ENCODE results near the gene CREB3L2.
"Not testable (repeated sequence)": the region's sequence is repeated elsewhere in the genome, so short reads cannot be mapped to it uniquely, and the experiment has no call there.

CREB3L2 gene

GRCh38 chr7:138027100-138027499 lies 25.2 kb upstream of the CREB3L2 start:
- DNase-seq (ENCODE audit: insufficient read length) (no peak), FAIRE-seq (no peak)
- TF ChIP-seq POLR2A (IDR thresholded peaks at IDR 0.05; ENCODE audit: low read depth, low read length), result no peak
- TF ChIP-seq TAF1 (IDR thresholded peaks at IDR 0.05; ENCODE audit: borderline replicate concordance, low read depth, low read length), result no peak
- no peak for TF ChIP-seq POLR2AphosphoS5 (IDR thresholded peaks at IDR 0.05; ENCODE audit: low read depth, low read length)

DNA sequence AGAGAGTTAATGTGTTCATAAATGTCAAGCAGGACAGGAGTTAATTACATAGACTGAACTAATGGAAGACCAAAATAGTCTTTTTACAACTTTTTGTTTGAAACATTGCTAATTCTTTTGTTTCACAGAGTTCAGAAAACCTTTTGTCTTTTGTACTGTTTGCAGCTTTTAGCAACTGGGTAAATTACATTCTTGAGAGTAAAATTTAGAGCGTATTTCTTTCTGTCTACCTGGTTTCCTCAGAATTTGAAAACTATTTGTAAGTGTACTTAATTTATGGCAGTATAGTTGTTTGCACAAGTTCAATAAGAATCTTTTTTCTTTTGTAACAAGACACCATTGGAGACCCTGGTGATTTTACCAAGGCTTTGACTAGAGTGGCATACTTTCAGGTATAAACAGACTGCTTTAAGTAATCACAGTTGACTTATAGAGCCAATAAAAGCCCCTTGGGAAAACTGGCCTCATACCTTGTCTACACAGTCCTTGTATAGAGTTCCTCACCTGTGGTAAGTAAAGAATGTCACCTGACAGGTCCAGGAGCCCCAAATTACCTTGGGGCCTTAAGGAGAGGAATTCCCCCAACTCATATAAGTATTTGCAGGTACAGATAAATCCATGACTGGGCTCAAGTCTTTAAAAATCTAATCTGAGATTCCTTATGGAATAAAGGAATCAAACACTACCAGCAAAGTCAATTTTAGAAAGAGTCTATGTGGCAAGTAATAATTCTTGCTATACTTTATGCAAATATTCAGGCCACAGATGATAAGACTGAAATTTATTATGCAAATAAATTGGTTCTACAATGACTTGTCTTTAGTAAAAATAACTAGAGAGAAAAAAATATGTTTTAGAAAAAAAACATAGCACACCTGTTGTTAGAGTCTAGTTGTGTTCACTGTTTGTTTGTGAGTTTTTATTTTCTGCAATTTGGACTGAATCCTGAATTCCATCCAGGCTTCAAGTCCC lies 23.6 kb upstream of the CREB3L2 start:
- TF ChIP-seq POLR2A (IDR thresholded peaks at IDR 0.05; ENCODE audit: low read depth, low read length) (no peak), TAF1 (IDR thresholded peaks at IDR 0.05; ENCODE audit: borderline replicate concordance, low read depth, low read length) (no peak), POLR2AphosphoS5 (IDR thresholded peaks at IDR 0.05; ENCODE audit: low read depth, low read length) (no peak)
- FAIRE-seq (peak; percentile 69), DNase-seq (ENCODE audit: insufficient read length) (no peak)

DNA sequence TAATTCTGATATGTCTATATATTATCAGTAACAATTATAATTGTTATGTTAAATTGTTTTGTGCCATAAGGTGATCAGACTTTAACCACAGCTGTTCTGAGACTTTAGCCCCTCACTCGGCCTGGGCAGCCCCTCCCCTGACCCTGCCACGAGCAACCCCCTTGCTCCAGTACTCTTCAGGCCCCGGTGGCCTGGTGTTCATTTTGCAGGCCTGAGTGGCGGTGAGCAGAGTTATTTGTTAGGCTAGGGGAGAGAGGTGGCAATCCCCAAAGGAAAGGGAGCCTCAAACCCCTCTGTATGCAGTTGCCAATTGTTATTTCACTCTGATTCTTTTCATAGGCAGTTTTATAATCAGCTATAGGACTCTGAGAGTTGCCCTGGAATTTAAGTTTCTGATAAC lies 22.9 kb upstream of the CREB3L2 start:
- FAIRE-seq (no peak), DNase-seq (ENCODE audit: insufficient read length) (no peak)
- TF ChIP-seq POLR2AphosphoS5 (IDR thresholded peaks at IDR 0.05; ENCODE audit: low read depth, low read length) (no peak), TAF1 (IDR thresholded peaks at IDR 0.05; ENCODE audit: borderline replicate concordance, low read depth, low read length) (no peak), POLR2A (IDR thresholded peaks at IDR 0.05; ENCODE audit: low read depth, low read length) (no peak)

- FAIRE-seq (no peak), DNase-seq (ENCODE audit: insufficient read length) (no peak)
- no peak for TF ChIP-seq POLR2AphosphoS5 (IDR thresholded peaks at IDR 0.05; ENCODE audit: low read depth, low read length)
Observed at GRCh38 chr7:138024343-138024691, 22.4 kb upstream of the CREB3L2 start.

DNA sequence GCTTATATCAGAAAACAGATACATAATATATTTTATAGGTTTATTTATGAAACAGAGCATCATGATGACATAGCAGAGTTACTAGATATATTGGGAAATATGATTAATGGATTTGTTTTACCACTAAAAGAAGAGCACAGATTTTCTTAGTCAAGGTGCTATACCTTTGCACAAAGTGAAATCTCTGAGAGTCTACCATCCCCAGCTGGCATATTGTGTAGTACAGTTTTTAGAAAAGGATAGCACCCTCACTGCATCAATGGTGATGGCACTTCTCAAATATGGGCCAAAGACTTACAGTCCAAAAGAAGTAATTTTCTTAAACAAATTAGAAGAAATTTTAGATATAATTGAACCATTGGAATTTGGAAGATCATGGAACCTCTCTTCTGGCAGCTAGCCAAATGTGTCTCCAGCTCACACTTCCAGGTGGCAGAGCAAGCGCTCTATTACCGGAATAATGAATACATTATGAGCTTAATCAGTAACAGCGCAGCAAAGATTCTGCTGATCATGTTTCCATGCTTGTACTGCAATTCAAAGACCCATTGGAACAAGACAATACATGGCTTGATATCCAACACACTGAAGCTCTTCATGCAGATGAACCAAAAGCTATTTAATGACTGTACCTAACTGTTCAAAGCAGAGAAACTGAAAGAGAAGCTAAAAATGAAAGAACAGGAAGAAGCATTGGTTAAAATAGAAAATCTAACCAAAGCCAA lies 21.9 kb upstream of the CREB3L2 start:
- FAIRE-seq (peak; percentile 73), DNase-seq (ENCODE audit: insufficient read length) (peak; percentile 8)
- TF ChIP-seq POLR2A (IDR thresholded peaks at IDR 0.05; ENCODE audit: low read depth, low read length) (no peak), TAF1 (IDR thresholded peaks at IDR 0.05; ENCODE audit: borderline replicate concordance, low read depth, low read length) (no peak), POLR2AphosphoS5 (IDR thresholded peaks at IDR 0.05; ENCODE audit: low read depth, low read length) (no peak)

GRCh38 chr7:138021889-138022288 lies 20.0 kb upstream of the CREB3L2 start:
- DNase-seq (ENCODE audit: insufficient read length) (no peak), FAIRE-seq (no peak)
- no peak for TF ChIP-seq POLR2AphosphoS5 (IDR thresholded peaks at IDR 0.05; ENCODE audit: low read depth, low read length)
- TF ChIP-seq TAF1 (IDR thresholded peaks at IDR 0.05; ENCODE audit: borderline replicate concordance, low read depth, low read length), result no peak

- no peak for TF ChIP-seq POLR2AphosphoS5 (IDR thresholded peaks at IDR 0.05; ENCODE audit: low read depth, low read length)
- TF ChIP-seq TAF1 (IDR thresholded peaks at IDR 0.05; ENCODE audit: borderline replicate concordance, low read depth, low read length), result no peak
- no peak for TF ChIP-seq POLR2A (IDR thresholded peaks at IDR 0.05; ENCODE audit: low read depth, low read length)
- FAIRE-seq, result no peak
- DNase-seq (ENCODE audit: insufficient read length), result no peak
Observed at GRCh38 chr7:138017992-138018391, 16.1 kb upstream of the CREB3L2 start.

DNA sequence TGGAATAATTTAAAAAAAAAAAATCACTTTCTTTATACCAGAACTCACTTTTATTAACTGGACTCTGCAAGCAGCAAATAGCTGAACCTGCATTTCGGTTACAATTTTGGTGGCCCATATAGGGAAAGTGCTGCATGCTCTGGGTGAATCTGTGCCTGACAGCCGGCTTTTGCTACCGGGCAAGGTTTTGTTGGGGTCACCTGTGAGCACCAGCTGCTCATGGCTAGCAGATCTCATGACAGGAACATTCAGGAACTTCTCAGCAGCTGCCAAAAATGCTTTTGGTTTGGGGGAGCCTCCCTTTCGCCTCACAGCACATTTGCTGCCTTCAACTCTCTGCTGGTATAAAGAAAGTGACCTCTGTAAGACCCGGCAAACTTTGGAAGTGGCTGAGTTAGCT lies 13.2 kb upstream of the CREB3L2 start:
- no peak for FAIRE-seq
- DNase-seq (ENCODE audit: insufficient read length), result no peak
- no peak for TF ChIP-seq POLR2A (IDR thresholded peaks at IDR 0.05; ENCODE audit: low read depth, low read length)
- TF ChIP-seq POLR2AphosphoS5 (IDR thresholded peaks at IDR 0.05; ENCODE audit: low read depth, low read length), result no peak
- no peak for TF ChIP-seq TAF1 (IDR thresholded peaks at IDR 0.05; ENCODE audit: borderline replicate concordance, low read depth, low read length)

DNA sequence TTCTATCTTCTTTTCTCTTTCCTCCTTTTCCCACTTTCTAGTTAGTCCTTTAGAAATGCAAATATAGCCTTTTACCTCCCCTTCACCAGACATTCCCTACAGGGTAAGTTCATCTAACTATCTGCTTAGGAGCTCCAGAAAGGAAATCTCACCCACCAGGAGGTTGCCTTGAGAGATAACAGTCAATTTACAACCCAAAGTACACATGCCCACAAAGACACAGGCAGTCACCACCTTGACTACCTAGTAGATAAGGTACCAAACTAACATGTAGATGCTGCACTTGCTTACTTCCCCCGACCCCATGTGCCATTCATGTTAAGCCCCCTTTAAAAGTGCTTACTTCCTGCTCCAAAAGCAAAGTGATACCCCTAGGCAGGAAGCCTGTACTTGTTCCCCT lies 12.8 kb upstream of the CREB3L2 start:
- no peak for DNase-seq (ENCODE audit: insufficient read length)
- no peak for TF ChIP-seq TAF1 (IDR thresholded peaks at IDR 0.05; ENCODE audit: borderline replicate concordance, low read depth, low read length)
- no peak for TF ChIP-seq POLR2AphosphoS5 (IDR thresholded peaks at IDR 0.05; ENCODE audit: low read depth, low read length)
- TF ChIP-seq POLR2A (IDR thresholded peaks at IDR 0.05; ENCODE audit: low read depth, low read length), result no peak
- no peak for FAIRE-seq

- FAIRE-seq; DNase-seq (ENCODE audit: insufficient read length): not testable (repeated sequence)
Observed at GRCh38 chr7:138014201-138014600, 12.3 kb upstream of the CREB3L2 start.

DNA sequence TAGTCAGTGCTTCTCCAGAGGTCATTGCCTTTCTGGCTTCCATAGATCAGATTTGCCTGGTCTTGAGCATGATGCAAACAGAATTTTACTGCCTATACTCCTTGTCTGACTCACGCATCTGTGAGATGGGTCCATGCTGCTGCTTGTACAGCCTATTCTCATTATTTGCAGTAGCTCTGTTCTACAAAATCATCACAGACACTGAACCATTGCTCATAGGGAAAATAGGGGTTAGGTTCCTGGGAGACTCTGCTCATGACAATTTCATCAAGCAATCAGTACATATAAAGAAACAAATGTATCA lies 7.4 kb upstream of the CREB3L2 start:
- FAIRE-seq, result no peak

More for the DNA sequence above, 7.4 kb upstream of the CREB3L2 start:
- no peak for DNase-seq (ENCODE audit: insufficient read length)
- TF ChIP-seq TAF1 (IDR thresholded peaks at IDR 0.05; ENCODE audit: borderline replicate concordance, low read depth, low read length) (no peak), POLR2A (IDR thresholded peaks at IDR 0.05; ENCODE audit: low read depth, low read length) (no peak), POLR2AphosphoS5 (IDR thresholded peaks at IDR 0.05; ENCODE audit: low read depth, low read length) (no peak)

All from GM12892 (cell line).